GM12865 (cell line): ENCODE results near the gene TTC8.

ENCODE experiments used
- DNase-seq: peaks from one replicate; pipeline ENCODE4 v3.0.0; 2010; ENCODE audit warnings: low read depth
- H3K4me3 ChIP-seq: 2 replicates; pipeline ENCODE4 v1.5.1; 2011; ENCODE audit warnings: mild to moderate bottlenecking, low read depth, low read length, control low read depth
- CTCF ChIP-seq: IDR thresholded peaks from 2 replicates; pipeline ENCODE4 v1.5.1; 2011; ENCODE audit warnings: low read length, control low read depth, low read depth, inconsistent platforms; ENCODE audit not compliant: insufficient read depth; ENCODE audit errors: missing control alignments

TTC8 gene

GRCh38 chr14:88791629-88792472, 32.6 kb upstream of the TTC8 start:
- peak; percentile 7 for DNase-seq

GRCh38 chr14:88792473-88793258, 31.8 kb upstream of the TTC8 start, which contains the start of gene EML5:
Gene EML5, minus strand, starts transcription at chr14:88792953. Its CDS starts 450 bp downstream, at chr14:88792503.
- peak; percentile 87 for DNase-seq
- peak within 1 kb of the TSS; percentile 75 for H3K4me3 ChIP-seq
- peak; percentile 11 for TF ChIP-seq CTCF

More at GRCh38 chr14:88791629-88792472, 32.6 kb upstream of the TTC8 start:
- H3K4me3 ChIP-seq: peak overlapping the region; percentile 75
- no peak for TF ChIP-seq CTCF

GRCh38 chr14:88793259-88793625, 31.2 kb upstream of the TTC8 start:
- peak; percentile 1 for DNase-seq
- no peak for TF ChIP-seq CTCF
- peak overlapping the region; percentile 75 for H3K4me3 ChIP-seq

GRCh38 chr14:88798156-88798555, 26.3 kb upstream of the TTC8 start:
- no peak for DNase-seq
- no peak for TF ChIP-seq CTCF
- H3K4me3 ChIP-seq: no peak overlapping the region

GRCh38 chr14:88799522-88799921, 24.9 kb upstream of the TTC8 start:
- TF ChIP-seq CTCF: no peak
- no peak overlapping the region for H3K4me3 ChIP-seq
- no peak for DNase-seq

- DNase-seq: no peak
- TF ChIP-seq CTCF: no peak
- no peak overlapping the region for H3K4me3 ChIP-seq
Measured at GRCh38 chr14:88802596-88802995, 21.9 kb upstream of the TTC8 start.
